Measurements from ENCODE around the gene CEP164. TPM values are rescaled to one million over a fixed set of nuclear protein-coding genes. Genes with fewer than 3 reads are reported as not detected.

Gene CEP164
- total RNA-seq, 4 donors from 2014 or later = 11.3 to 45.1 (median 15.2) TPM

DNA sequence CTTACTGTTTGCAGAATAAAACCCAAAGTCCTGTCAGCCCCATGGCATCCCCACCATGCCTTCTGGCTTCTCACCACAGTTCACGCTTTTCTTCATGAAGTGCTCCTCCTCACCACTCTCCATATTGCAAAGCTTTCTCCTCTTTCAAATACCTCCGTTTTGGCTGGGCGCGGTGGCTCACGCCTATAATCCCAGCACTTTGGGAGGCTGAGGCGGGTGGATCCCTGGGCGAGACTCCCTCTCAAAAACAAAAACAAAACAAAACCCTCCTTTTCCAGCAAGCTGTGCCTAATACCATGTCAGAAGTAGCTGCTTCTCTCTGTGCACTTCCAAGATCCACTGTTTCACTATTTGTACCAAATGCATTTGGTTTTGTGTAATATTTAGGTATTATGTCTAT, 18.3 kb upstream of the CEP164 start:
- intact Hi-C loops (cut with DNase I; ENCODE audit: low total_unique reads) = no loop called here
- DNase-seq (ENCODE audit: low spot score in 2 of 2) = no peak
- 88 to 89% methylated on average over 7 of the region's 7 CpGs for WGBS, 2 donors
- TF ChIP-seq CTCF (IDR thresholded peaks at IDR 0.05) (no peak), POLR2A (IDR thresholded peaks at IDR 0.05) (no peak)
- H3K4me3 ChIP-seq (ENCODE audit: low read depth, poor library complexity, severe bottlenecking) = no peak overlapping the region

DNA sequence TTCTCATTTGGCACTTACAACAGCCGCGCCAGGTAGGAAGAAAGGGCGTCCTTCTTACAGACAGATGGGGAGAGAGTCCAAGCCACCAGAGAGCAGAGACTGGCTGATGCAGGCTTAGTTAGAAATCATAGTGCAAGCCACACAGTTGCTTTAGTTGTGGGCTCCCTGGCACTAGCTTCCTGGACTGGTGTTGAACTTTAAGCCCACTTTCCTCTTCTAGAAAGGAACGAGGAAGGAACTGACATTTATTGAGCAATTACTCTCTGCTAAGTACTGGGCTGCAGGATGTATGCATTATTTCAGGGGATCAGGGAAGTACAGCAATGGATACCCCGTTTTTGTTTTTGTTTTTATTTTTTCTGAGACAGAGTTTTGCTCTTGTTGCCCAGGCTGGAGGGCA, 14.6 kb upstream of the CEP164 start:
- DNase-seq (ENCODE audit: low spot score in 2 of 2) = no peak
- intact Hi-C loops (cut with DNase I; ENCODE audit: low total_unique reads) = no loop called here
- no peak overlapping the region for H3K4me3 ChIP-seq (ENCODE audit: low read depth, poor library complexity, severe bottlenecking)
- 80 to 81% methylated on average over 5 of the region's 5 CpGs for WGBS, 2 donors
- TF ChIP-seq CTCF (IDR thresholded peaks at IDR 0.05) = no peak
- no peak for TF ChIP-seq POLR2A (IDR thresholded peaks at IDR 0.05)

DNA sequence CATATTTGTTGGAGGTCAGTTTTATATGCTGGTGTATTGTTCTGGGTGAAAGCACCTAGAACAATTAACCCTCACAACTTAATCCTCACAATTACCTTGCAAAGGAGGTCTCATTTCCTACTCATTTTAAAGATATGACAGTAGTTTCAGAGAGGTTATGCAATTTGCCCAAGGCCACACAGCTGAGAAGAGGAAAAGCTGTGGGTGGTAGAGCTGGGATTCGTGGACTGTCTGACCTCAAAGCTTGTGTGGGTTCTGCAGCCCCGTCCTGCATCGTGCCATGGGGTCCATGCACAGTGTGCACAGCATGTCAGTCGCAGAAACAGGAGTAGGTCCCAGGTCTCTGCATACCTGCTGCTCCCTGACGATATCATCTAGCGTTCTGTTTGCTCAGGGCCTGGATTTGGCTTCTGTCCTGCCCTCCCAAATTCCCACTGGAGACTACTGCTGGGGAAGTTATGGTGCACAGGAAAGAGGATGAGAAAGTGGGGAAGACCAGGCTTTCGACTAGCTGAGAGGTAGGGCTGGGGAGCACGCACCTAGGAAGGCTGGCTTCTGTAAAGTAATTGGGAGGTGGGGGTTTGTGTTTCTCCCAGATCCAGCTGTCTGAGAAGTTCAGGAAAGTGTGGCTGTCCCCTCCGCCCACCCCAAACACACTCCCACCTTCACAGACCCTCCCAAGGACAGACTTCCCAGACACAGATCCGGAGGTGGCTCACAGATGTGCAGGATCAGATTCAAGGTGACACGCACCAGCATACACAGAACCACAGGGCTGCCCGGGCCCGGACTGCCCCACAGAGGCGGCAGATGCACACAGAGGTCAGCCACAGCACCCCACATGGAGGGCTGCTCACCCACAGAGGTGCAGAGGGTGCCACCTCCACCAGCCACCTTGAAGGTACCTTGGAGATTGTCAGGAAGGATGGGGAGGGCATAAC, 13.6 kb upstream of the CEP164 start:
- intact Hi-C loops (cut with DNase I; ENCODE audit: low total_unique reads) = no loop called here
- 85 to 87% methylated on average over 13 to 14 of the region's 14 CpGs for WGBS, 2 donors
- TF ChIP-seq POLR2A (IDR thresholded peaks at IDR 0.05) = no peak
- TF ChIP-seq CTCF (IDR thresholded peaks at IDR 0.05) = no peak
- no peak overlapping the region for H3K4me3 ChIP-seq (ENCODE audit: low read depth, poor library complexity, severe bottlenecking)
- DNase-seq (ENCODE audit: low spot score in 2 of 2) = no peak

- 30 to 32% methylated on average over 10 of the region's 10 CpGs for WGBS, 2 donors
- no peak overlapping the region for H3K4me3 ChIP-seq (ENCODE audit: low read depth, poor library complexity, severe bottlenecking)
- TF ChIP-seq CTCF (IDR thresholded peaks at IDR 0.05) (no peak), POLR2A (IDR thresholded peaks at IDR 0.05) (no peak)
- no peak for DNase-seq (ENCODE audit: low spot score in 2 of 2)
- intact Hi-C loops (cut with DNase I; ENCODE audit: low total_unique reads) = no loop called here
Observed at GRCh38 chr11:117314840-117315239, 12.8 kb upstream of the CEP164 start.

- WGBS, 2 donors = 2 to 5% methylated on average over 23 to 29 of the region's 62 CpGs
- H3K4me3 ChIP-seq (ENCODE audit: low read depth, poor library complexity, severe bottlenecking) = peak overlapping the region; percentile 76
- intact Hi-C loops (cut with DNase I; ENCODE audit: low total_unique reads) = no loop called here
- TF ChIP-seq CTCF (IDR thresholded peaks at IDR 0.05) = no peak
- TF ChIP-seq POLR2A (IDR thresholded peaks at IDR 0.05) = no peak
- DNase-seq (ENCODE audit: low spot score in 2 of 2) = no peak
Observed at GRCh38 chr11:117315285-117316196, 12.1 kb upstream of the CEP164 start.

Data from lower leg skin (tissue), 4 donors.